ENCODE data around the gene ASB7. TPM values are rescaled to one million over a fixed set of nuclear protein-coding genes. Genes with fewer than 3 reads are reported as not detected.

ASB7 gene
- total and polyA plus RNA-seq, 2 experiments from 2014 or later, result 4.1 to 13.9 TPM

DNA sequence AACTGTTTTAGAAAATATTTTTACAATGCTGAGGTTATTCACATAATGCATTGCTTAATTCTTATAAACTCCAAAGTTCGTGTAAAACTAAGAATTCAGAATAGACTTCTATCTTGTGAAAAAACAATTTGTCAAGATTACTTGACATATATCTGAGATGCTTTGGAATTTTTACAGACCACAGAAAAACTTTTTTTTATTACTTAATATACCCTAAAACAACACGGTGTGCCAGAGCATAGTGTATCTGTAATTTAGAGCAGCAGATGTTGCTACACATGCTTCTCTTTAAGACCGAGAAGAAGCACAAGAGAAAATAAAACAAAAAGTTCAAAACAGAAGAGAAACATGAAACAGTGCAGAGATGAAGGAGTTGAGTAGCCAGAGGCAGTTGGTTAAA is 26.4 kb downstream of the ASB7 start (continued):
- TF ChIP-seq, protein P1, sequence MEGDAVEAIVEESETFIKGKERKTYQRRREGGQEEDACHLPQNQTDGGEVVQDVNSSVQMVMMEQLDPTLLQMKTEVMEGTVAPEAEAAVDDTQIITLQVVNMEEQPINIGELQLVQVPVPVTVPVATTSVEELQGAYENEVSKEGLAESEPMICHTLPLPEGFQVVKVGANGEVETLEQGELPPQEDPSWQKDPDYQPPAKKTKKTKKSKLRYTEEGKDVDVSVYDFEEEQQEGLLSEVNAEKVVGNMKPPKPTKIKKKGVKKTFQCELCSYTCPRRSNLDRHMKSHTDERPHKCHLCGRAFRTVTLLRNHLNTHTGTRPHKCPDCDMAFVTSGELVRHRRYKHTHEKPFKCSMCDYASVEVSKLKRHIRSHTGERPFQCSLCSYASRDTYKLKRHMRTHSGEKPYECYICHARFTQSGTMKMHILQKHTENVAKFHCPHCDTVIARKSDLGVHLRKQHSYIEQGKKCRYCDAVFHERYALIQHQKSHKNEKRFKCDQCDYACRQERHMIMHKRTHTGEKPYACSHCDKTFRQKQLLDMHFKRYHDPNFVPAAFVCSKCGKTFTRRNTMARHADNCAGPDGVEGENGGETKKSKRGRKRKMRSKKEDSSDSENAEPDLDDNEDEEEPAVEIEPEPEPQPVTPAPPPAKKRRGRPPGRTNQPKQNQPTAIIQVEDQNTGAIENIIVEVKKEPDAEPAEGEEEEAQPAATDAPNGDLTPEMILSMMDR (conservative IDR thresholded peaks at IDR 0.05; ENCODE audit: low read depth in 2 of 2), result no peak
- TF ChIP-seq STAT1 (IDR thresholded peaks at IDR 0.05; ENCODE audit: unreplicated experiment), result no peak
- TF ChIP-seq JUNB (IDR thresholded peaks at IDR 0.05; ENCODE audit: unreplicated experiment), result no peak
- TF ChIP-seq, protein P2, sequence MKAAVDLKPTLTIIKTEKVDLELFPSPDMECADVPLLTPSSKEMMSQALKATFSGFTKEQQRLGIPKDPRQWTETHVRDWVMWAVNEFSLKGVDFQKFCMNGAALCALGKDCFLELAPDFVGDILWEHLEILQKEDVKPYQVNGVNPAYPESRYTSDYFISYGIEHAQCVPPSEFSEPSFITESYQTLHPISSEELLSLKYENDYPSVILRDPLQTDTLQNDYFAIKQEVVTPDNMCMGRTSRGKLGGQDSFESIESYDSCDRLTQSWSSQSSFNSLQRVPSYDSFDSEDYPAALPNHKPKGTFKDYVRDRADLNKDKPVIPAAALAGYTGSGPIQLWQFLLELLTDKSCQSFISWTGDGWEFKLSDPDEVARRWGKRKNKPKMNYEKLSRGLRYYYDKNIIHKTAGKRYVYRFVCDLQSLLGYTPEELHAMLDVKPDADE (IDR thresholded peaks at IDR 0.05), result no peak
- no peak for TF ChIP-seq EZH2 (IDR thresholded peaks at IDR 0.05; ENCODE audit: low read depth, unreplicated experiment)

DNA sequence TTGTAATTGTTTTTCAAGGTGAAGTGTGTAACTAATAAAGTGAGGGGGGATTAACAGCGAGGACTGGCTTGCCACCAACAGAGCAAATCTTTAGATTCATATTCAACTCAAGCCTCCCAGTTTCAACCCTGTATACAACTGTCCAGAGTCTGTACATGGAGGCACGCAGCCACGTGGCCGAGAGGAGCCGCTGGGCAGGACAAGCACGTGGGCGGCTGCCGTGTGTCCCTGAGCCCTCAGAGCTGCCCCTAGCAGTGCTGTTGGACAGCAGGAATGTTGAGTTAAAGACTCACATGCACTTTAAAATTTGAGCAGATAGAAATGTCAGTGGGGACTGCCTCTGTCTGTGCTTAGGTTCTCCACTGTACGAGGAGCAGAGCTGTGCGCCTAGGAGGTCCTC is 29.4 kb downstream of the ASB7 start:
- H3K79me2 ChIP-seq (replicated peaks; ENCODE audit: insufficient read depth), result peaks cover 41% of the 10 kb centered on the region
- no peak overlapping the region for H3K4me3 Mint-ChIP-seq
- no peak overlapping the region for H3K4me2 ChIP-seq
- no peaks in the 10 kb centered on the region for H3K9me3 Mint-ChIP-seq
- no peak overlapping the region for H3K4me3 ChIP-seq
- no peaks in the 10 kb centered on the region for H3K9me2 ChIP-seq (ENCODE audit: insufficient read depth)
- no peaks in the 10 kb centered on the region for H3K27me3 ChIP-seq (ENCODE audit: insufficient read depth)
- no peaks in the 10 kb centered on the region for H3K27me3 Mint-ChIP-seq (ENCODE audit: insufficient read depth, low read depth, poor library complexity)
- H3K4me1 Mint-ChIP-seq, result peaks cover 37% of the 10 kb centered on the region
- no peak overlapping the region for H2AFZ ChIP-seq
- peaks cover 19% of the 10 kb centered on the region for H3K4me1 ChIP-seq (ENCODE audit: insufficient read depth)
- no peaks in the 10 kb centered on the region for H3K36me3 ChIP-seq (ENCODE audit: insufficient read depth)
- ATAC-seq (no peak), DNase-seq (ENCODE audit: low spot score) (no peak)
- no peak overlapping the region for H3K27ac ChIP-seq (ENCODE audit: low read depth)
- H3K27ac Mint-ChIP-seq, result 0 out of 2 replicates have a peak overlapping the region, but pooled peaks have one; percentile 27
- H3F3A ChIP-seq (replicated peaks; ENCODE audit: low read depth), result no peaks in the 10 kb centered on the region
- peaks cover 9% of the 10 kb centered on the region; the same call in 2 of the 3 replicates for H3K36me3 Mint-ChIP-seq (ENCODE audit: low read depth)
- H4K20me1 ChIP-seq (replicated peaks; ENCODE audit: insufficient read depth), result peaks cover 4% of the 10 kb centered on the region
- TF ChIP-seq, protein P3, sequence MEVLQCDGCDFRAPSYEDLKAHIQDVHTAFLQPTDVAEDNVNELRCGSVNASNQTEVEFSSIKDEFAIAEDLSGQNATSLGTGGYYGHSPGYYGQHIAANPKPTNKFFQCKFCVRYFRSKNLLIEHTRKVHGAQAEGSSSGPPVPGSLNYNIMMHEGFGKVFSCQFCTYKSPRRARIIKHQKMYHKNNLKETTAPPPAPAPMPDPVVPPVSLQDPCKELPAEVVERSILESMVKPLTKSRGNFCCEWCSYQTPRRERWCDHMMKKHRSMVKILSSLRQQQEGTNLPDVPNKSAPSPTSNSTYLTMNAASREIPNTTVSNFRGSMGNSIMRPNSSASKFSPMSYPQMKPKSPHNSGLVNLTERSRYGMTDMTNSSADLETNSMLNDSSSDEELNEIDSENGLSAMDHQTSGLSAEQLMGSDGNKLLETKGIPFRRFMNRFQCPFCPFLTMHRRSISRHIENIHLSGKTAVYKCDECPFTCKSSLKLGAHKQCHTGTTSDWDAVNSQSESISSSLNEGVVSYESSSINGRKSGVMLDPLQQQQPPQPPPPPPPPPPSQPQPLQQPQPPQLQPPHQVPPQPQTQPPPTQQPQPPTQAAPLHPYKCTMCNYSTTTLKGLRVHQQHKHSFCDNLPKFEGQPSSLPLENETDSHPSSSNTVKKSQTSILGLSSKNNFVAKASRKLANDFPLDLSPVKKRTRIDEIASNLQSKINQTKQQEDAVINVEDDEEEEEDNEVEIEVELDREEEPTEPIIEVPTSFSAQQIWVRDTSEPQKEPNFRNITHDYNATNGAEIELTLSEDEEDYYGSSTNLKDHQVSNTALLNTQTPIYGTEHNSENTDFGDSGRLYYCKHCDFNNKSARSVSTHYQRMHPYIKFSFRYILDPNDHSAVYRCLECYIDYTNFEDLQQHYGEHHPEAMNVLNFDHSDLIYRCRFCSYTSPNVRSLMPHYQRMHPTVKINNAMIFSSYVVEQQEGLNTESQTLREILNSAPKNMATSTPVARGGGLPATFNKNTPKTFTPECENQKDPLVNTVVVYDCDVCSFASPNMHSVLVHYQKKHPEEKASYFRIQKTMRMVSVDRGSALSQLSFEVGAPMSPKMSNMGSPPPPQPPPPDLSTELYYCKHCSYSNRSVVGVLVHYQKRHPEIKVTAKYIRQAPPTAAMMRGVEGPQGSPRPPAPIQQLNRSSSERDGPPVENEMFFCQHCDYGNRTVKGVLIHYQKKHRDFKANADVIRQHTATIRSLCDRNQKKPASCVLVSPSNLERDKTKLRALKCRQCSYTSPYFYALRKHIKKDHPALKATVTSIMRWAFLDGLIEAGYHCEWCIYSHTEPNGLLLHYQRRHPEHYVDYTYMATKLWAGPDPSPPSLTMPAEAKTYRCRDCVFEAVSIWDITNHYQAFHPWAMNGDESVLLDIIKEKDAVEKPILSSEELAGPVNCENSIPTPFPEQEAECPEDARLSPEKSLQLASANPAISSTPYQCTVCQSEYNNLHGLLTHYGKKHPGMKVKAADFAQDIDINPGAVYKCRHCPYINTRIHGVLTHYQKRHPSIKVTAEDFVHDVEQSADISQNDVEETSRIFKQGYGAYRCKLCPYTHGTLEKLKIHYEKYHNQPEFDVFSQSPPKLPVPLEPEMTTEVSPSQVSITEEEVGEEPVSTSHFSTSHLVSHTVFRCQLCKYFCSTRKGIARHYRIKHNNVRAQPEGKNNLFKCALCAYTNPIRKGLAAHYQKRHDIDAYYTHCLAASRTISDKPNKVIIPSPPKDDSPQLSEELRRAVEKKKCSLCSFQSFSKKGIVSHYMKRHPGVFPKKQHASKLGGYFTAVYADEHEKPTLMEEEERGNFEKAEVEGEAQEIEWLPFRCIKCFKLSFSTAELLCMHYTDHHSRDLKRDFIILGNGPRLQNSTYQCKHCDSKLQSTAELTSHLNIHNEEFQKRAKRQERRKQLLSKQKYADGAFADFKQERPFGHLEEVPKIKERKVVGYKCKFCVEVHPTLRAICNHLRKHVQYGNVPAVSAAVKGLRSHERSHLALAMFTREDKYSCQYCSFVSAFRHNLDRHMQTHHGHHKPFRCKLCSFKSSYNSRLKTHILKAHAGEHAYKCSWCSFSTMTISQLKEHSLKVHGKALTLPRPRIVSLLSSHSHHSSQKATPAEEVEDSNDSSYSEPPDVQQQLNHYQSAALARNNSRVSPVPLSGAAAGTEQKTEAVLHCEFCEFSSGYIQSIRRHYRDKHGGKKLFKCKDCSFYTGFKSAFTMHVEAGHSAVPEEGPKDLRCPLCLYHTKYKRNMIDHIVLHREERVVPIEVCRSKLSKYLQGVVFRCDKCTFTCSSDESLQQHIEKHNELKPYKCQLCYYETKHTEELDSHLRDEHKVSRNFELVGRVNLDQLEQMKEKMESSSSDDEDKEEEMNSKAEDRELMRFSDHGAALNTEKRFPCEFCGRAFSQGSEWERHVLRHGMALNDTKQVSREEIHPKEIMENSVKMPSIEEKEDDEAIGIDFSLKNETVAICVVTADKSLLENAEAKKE (CRISPR knock-in tag; IDR thresholded peaks at IDR 0.05), result no peak
- TF ChIP-seq, protein P4, sequence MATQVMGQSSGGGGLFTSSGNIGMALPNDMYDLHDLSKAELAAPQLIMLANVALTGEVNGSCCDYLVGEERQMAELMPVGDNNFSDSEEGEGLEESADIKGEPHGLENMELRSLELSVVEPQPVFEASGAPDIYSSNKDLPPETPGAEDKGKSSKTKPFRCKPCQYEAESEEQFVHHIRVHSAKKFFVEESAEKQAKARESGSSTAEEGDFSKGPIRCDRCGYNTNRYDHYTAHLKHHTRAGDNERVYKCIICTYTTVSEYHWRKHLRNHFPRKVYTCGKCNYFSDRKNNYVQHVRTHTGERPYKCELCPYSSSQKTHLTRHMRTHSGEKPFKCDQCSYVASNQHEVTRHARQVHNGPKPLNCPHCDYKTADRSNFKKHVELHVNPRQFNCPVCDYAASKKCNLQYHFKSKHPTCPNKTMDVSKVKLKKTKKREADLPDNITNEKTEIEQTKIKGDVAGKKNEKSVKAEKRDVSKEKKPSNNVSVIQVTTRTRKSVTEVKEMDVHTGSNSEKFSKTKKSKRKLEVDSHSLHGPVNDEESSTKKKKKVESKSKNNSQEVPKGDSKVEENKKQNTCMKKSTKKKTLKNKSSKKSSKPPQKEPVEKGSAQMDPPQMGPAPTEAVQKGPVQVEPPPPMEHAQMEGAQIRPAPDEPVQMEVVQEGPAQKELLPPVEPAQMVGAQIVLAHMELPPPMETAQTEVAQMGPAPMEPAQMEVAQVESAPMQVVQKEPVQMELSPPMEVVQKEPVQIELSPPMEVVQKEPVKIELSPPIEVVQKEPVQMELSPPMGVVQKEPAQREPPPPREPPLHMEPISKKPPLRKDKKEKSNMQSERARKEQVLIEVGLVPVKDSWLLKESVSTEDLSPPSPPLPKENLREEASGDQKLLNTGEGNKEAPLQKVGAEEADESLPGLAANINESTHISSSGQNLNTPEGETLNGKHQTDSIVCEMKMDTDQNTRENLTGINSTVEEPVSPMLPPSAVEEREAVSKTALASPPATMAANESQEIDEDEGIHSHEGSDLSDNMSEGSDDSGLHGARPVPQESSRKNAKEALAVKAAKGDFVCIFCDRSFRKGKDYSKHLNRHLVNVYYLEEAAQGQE (IDR thresholded peaks at IDR 0.05; ENCODE audit: unreplicated experiment), result no peak
- TF ChIP-seq, protein P1 (conservative IDR thresholded peaks at IDR 0.05; ENCODE audit: low read depth in 2 of 2), result no peak
- TF ChIP-seq NANOG (IDR thresholded peaks at IDR 0.05; ENCODE audit: borderline replicate concordance) (no peak), ZNF114 (CRISPR knock-in tag; IDR thresholded peaks at IDR 0.05) (no peak), ZNF331 (CRISPR knock-in tag; IDR thresholded peaks at IDR 0.05; ENCODE audit: low read depth) (no peak)

All from GM23338 (cell line).